Large intestine (tissue), 3 donors: ENCODE data around the gene GRB2. TPM values are rescaled to one million over a fixed set of nuclear protein-coding genes. Genes with fewer than 3 reads are reported as not detected.
"Not testable (repeated sequence)": the region's sequence is repeated elsewhere in the genome, so short reads cannot be mapped to it uniquely, and the experiment has no call there.

ENCODE experiments used
- DNase-seq, 2 donors: peaks; one replicate each; pipeline versions ENCODE4 v3.0.0 to v3.0.0-alpha.2; 2013
- H3K27ac ChIP-seq: one replicate; pipeline ENCODE4 v1.5.1; 2013; ENCODE audit warnings: low read length
- H3K27me3 ChIP-seq: 2 replicates; pipeline ENCODE4 v1.6.1; 2013; ENCODE audit warnings: low read length; ENCODE audit not compliant: control insufficient read depth, insufficient read depth
- H3K36me3 ChIP-seq: 2 replicates; pipeline ENCODE4 v1.6.1; 2013; ENCODE audit warnings: low read length; ENCODE audit not compliant: control insufficient read depth, insufficient read depth
- H3K4me1 ChIP-seq: one replicate; pipeline ENCODE4 v1.6.1; 2013; ENCODE audit warnings: low read length; ENCODE audit not compliant: control insufficient read depth, insufficient read depth
- H3K4me3 ChIP-seq: one replicate; pipeline ENCODE4 v1.5.1; 2013; ENCODE audit warnings: low read length
- H3K9me3 ChIP-seq: one replicate; pipeline ENCODE4 v1.6.1; 2013; ENCODE audit warnings: mild to moderate bottlenecking, low read depth, low read length, moderate library complexity; ENCODE audit not compliant: control insufficient read depth
- WGBS: methylation state at CpG from one replicate; pipeline ENCODE4 v1.1.5; 2013; ENCODE audit warnings: low lambda C conversion rate; ENCODE audit not compliant: insufficient coverage; 5-methylcytosine and 5-hydroxymethylcytosine counted together
- polyA plus RNA-seq: library from polyadenylated mRNA; unstranded; fragments of 120-200 nt; gene quantifications from one replicate; pipeline ENCODE4 v1.2.1, GENCODE V29; 2013

The GRB2 gene
- polyA plus RNA-seq, 1 donor = 67.7 TPM

DNA sequence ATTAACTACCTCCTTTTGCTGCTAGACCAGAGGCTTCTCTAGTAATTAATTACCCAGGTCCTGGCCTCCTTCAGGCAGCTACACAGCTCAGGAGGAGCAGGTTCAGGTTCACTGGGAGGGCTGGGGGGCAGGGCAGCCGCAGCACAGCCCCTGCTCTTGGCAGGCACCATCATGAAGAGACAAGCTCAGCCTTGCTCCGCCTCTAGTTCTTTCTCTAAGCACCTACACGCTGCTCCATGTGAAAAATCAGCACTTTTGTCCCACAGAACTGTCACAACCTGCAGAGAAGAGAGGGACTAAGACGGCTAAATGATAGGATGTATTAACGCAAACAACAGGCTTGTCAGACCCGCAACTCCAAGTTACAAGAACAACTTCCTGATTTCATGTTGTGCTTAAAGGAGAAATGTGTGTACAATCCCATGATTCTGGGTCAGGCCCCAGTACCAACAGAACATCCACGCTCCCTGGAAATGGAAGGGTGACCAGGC, 53.4 kb downstream of the GRB2 start:
- H3K9me3 ChIP-seq = no peaks in the 10 kb centered on the region
- H3K4me3 ChIP-seq = no peak overlapping the region
- peak overlapping the region; percentile 45 for H3K27ac ChIP-seq
- no CpG with 5 or more reads among the region's 7 CpGs for WGBS
- no peaks in the 10 kb centered on the region for H3K36me3 ChIP-seq
- DNase-seq = peak; percentile 49 to 77
- H3K27me3 ChIP-seq = no peaks in the 10 kb centered on the region
- H3K4me1 ChIP-seq = peaks cover 38% of the 10 kb centered on the region

DNA sequence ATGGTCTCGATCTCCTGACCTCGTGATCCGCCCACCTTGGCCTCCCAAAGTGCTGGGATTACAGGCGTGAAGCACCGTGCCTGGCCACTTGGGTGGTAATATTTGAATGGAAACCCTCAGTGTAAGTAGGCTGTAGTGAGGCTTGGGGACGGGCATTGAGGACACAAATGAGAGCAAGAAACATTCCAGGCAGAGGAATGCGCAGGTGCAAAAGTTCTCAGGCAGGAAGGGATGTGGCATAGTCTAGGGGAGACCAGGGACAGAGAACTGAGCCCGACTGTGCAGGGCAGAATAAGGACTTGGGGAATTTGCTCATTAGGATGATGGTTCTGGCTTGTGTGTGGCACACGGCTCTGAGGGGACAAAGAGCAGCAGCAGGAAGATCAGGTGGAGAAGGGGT, 54.8 kb downstream of the GRB2 start:
- peaks cover 34% of the 10 kb centered on the region for H3K4me1 ChIP-seq
- no peak overlapping the region for H3K4me3 ChIP-seq
- no CpG with 5 or more reads among the region's 9 CpGs for WGBS
- DNase-seq = peak in 1 of 2 donors; percentile 27
- H3K36me3 ChIP-seq = no peaks in the 10 kb centered on the region
- no peaks in the 10 kb centered on the region for H3K9me3 ChIP-seq
- no peak overlapping the region for H3K27ac ChIP-seq
- no peaks in the 10 kb centered on the region for H3K27me3 ChIP-seq

DNA sequence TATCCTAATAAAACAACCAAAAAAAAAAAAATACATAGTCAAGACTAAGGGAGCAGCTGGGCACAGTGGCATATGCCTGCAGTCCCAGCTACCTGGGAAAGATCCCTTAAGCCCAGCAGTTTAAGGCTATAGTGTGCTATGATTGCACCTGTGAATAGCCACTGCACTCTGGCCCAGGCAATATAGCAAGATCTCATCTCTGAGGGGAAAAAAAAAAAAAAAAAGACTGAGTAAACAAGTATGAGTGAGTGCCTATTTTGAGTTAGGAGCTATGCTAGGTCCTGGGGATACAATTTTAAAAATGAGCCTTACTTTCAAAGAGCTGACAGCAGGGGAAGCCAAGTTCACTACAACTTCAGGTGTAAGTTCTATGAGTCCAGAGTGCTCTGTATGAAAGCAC, 55.4 kb downstream of the GRB2 start:
- no peak overlapping the region for H3K4me3 ChIP-seq
- H3K4me1 ChIP-seq = peaks cover 34% of the 10 kb centered on the region
- no peaks in the 10 kb centered on the region for H3K27me3 ChIP-seq
- no peaks in the 10 kb centered on the region for H3K36me3 ChIP-seq
- peak; percentile 46 to 51 for DNase-seq
- H3K27ac ChIP-seq = no peak overlapping the region
- no peaks in the 10 kb centered on the region for H3K9me3 ChIP-seq

DNA sequence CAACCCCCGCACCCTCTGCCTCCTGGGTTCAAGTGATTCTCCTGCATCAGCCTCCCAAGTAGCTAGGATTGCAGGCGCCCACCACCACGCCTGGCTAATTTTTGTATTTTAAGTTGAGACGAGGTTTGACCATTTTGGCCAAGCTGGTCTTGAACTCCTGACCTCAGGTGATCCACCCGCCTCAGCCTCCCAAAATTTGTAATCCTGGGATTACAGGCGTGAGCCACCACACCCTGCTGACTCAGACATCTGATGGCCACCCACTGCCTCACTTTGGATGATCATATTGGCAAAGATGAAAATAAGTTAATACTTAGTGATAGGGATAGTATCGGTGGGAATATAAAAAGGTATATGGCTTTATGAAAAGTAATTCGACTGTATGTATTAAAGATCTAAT, 55.9 kb downstream of the GRB2 start:
- peaks cover 34% of the 10 kb centered on the region for H3K4me1 ChIP-seq
- WGBS = 100% methylated on average over 2 of the region's 8 CpGs
- H3K27ac ChIP-seq = no peak overlapping the region
- no peak overlapping the region for H3K4me3 ChIP-seq
- H3K36me3 ChIP-seq = no peaks in the 10 kb centered on the region
- no peaks in the 10 kb centered on the region for H3K9me3 ChIP-seq
- DNase-seq = no peak
- no peaks in the 10 kb centered on the region for H3K27me3 ChIP-seq

DNA sequence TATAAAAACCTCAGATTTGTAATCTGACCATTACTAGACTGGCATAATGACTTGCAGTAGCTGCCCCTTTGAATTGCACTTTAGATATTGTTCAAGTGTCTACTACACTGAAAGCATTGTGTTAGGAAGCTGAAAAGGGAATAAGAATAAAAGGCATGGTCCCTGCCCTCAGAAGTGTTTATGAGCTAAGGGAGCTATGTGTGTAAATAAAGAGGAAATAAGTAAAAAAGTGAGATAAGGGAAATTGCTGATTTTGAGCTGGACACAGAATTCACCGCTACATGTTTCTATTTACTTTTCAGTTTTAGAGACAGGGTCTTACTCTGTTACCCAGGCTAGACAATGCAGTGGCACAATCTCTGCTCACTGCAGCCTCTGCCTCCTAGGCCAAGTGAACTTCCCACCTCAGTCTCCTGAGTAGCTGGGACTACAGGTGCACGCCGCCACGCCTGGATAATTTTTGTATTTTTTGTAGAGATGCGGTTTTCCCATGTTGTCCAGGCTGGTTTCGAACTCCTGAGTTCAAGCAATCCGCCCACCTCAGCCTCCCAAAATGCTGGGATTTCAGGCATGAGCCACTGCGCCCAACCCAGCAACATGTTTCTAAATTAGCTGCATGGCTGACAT, 57.0 kb downstream of the GRB2 start:
- Histone ChIP-seq H3K27ac (no peak overlapping the region), H3K4me3 (no peak overlapping the region), H3K36me3 (no peaks in the 10 kb centered on the region), H3K27me3 (no peaks in the 10 kb centered on the region), H3K9me3 (no peaks in the 10 kb centered on the region), H3K4me1 (peaks cover 34% of the 10 kb centered on the region)
- no peak for DNase-seq
- no CpG with 5 or more reads among the region's 8 CpGs for WGBS

DNA sequence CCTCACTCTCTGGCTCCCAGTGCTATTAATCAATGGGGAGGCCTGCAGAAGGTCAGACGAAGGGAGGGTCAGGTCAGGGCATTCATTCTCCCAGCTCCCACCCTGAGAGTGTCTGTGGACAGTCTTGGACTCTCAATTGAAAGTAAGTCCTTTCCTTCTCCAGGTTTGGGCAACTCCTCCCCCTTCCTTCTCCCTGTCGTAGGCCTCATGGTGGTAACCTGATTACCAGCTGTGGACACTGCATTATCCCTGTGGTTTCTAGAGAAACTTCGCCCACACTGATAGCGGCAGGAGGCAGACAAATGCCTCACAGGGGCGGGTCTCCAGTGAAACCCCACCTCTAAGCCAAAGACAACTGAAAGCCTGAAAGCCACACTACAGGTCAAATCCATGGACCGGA, 58.6 kb downstream of the GRB2 start:
- Histone ChIP-seq H3K9me3 (no peaks in the 10 kb centered on the region), H3K4me3 (no peak overlapping the region), H3K36me3 (no peaks in the 10 kb centered on the region), H3K27ac (peak overlapping the region; percentile 16), H3K4me1 (peaks cover 29% of the 10 kb centered on the region), H3K27me3 (no peaks in the 10 kb centered on the region)
- DNase-seq = peak; percentile 25 to 67
- WGBS = 50% methylated on average over 1 of the region's 6 CpGs

DNA sequence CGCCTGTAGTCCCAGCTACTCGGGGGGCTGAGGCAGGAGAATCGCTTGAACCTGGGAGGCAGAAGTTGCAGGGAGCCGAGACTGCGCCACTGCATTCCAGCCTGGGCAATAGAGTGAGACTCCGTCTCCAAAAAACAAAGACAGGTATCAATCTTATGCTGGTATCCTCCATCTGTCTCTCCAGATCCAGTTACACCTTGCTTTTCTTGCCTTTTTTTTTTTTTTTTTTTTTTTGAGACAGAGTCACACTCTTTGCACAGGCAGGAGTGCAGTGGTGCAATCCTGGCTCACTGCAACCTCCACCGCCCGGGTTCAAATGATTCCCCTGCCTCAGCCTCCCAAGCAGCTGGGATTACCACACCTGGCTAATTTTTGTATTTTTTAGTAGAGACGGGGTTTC, 59.1 kb downstream of the GRB2 start:
- DNase-seq, H3K9me3 ChIP-seq, H3K36me3 ChIP-seq, H3K27me3 ChIP-seq, H3K4me3 ChIP-seq: not testable (repeated sequence)
- WGBS = no CpG with 5 or more reads among the region's 9 CpGs
- H3K4me1 ChIP-seq = peaks cover 24% of the 10 kb centered on the region
- H3K27ac ChIP-seq = peak overlapping the region; percentile 16

DNA sequence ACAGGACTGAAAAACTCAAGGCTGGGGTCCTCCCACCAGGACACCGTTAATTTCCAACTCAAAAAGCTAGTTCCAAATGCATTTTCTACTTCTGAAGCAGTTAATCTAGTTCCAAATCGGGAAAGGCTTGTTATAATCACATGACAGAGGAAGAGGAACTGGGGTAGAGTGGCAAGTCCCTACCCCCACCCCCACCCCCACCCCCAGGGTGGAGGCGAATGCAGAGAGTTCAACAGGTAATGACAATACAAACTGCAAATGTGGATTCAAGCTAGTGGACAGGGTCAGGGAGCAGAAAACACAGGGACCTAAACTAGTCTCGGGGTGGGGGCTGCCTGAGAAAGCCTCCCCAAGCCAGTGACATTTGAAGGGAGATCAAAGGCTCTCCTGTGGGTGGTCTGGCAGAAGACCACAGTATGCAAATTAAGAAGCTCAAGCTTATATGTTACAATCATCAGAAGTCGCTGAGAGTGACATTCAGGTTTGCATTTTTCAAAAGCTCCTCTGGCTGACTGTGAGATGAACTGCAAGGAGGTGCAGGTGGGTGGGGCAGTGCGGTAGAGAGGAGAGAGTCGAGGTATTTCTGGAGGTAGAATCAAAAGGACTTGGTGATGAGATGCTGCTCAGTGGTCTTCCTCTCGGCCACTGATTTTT, 59.8 kb downstream of the GRB2 start:
- Histone ChIP-seq H3K27me3 (no peaks in the 10 kb centered on the region), H3K36me3 (no peaks in the 10 kb centered on the region), H3K4me1 (peaks cover 16% of the 10 kb centered on the region), H3K4me3 (no peak overlapping the region), H3K9me3 (no peaks in the 10 kb centered on the region), H3K27ac (no peak overlapping the region)
- no CpG with 5 or more reads among the region's 8 CpGs for WGBS
- no peak for DNase-seq

DNA sequence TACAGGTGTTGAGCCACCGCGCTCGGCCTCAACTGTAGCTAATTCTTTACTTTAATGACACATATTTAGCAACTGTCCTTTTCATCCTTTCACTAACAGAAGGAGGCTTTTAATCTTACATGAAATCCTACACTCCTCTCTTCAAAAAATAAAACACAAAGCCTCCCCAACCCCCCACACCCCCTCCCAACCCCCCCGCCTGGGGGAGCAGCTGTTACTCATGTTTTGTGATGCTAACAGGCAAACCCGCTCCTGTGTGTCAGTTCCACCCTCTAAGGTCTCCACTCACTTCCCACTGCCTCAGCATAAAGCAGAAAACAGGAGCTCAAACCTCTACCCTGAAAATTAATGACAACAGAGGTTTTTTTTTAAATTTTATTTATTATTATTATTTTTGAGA, 60.8 kb downstream of the GRB2 start:
- no peaks in the 10 kb centered on the region for H3K27me3 ChIP-seq
- no peak overlapping the region for H3K4me3 ChIP-seq
- H3K4me1 ChIP-seq = peaks cover 13% of the 10 kb centered on the region
- no CpG with 5 or more reads among the region's 5 CpGs for WGBS
- no peaks in the 10 kb centered on the region for H3K9me3 ChIP-seq
- no peak for DNase-seq
- H3K36me3 ChIP-seq = no peaks in the 10 kb centered on the region
- H3K27ac ChIP-seq = no peak overlapping the region

DNA sequence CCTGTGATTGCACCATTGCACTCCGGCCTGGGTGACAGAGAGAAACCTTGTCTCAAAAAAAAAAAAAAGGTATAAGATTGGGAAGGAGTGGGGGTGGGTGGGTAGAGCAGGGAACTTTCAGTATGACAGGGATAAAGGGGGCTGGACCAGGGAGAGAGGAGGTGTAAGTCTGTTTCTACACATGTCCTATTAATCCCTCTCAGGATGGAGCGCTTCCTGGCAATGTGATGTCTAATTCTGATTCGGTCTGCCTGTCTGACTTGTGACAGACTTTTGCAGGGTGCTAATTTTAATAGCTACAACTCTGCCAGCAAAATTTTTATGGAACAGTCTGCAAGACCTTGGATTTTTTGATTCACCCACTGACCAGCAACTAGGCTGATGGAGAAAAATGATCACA, 62.5 kb downstream of the GRB2 start:
- DNase-seq = no peak

More for the DNA sequence above, 62.5 kb downstream of the GRB2 start:
- no peak overlapping the region for H3K4me3 ChIP-seq
- H3K9me3 ChIP-seq = no peaks in the 10 kb centered on the region
- no peaks in the 10 kb centered on the region for H3K27me3 ChIP-seq
- H3K27ac ChIP-seq = no peak overlapping the region
- H3K36me3 ChIP-seq = no peaks in the 10 kb centered on the region
- WGBS = no CpG with 5 or more reads among the region's 3 CpGs
- H3K4me1 ChIP-seq = peaks cover 11% of the 10 kb centered on the region
